T-cell (primary cell): ENCODE data around the gene ZNF143. TPM values are rescaled to one million over a fixed set of nuclear protein-coding genes. Genes with fewer than 3 reads are reported as not detected.
A peak's percentile ranks its signal among the peaks of the same experiment; 100 is the strongest.

ENCODE experiments used
- ATAC-seq, 4 experiments: fragments of 200-7000 bp in 3 of 4; fragments of 150-1000 bp in 1 of 4; cut with Tn5 transposase; replicated peaks in 1 of 4; 1 replicate in 3 of 4; 2 replicates in 1 of 4; pipeline ENCODE4 v1.10.0; 2021; ENCODE audit warnings: moderate library complexity in 3 of 4, mild to moderate bottlenecking in 2 of 4, moderate number of reproducible peaks in 1 of 4
- CTCF ChIA-PET, 2 donors: fragments of 300-600 bp; sonication (Branson Sonifier 250); formaldehyde crosslinking; loops; one replicate each; lab custom pipeline; 2022; ENCODE audit warnings: antibody characterized with exemption in 2 of 2; lab: Charles Lee
- POLR2A ChIA-PET, 2 donors: fragments of 300-600 bp; sonication (Branson Sonifier 250); formaldehyde crosslinking; loops; one replicate each; lab custom pipeline; 2022; ENCODE audit warnings: antibody characterized with exemption in 2 of 2; lab: Charles Lee
- DNase-seq, 35 experiments: peaks; one replicate each; pipeline versions ENCODE4 v3.0.0 to v3.0.0-alpha.2; 2013 to 2023
- H3K27ac ChIP-seq: one replicate; pipeline ENCODE4 v1.5.1; 2013; ENCODE audit warnings: low read length
- H3K27me3 ChIP-seq, 2 experiments: replicated peaks in 1 of 2; 1 replicate in 1 of 2; 2 replicates in 1 of 2; pipeline versions ENCODE4 v1.6.1 to v1.7.0; 2013; ENCODE audit warnings: low read length in 1 of 2, mixed read lengths in 1 of 2; ENCODE audit not compliant: control insufficient read depth in 2 of 2, insufficient read depth in 2 of 2; ENCODE audit errors: extremely low read depth in 1 of 2
- H3K36me3 ChIP-seq, 2 donors: 1 replicate in 1 of 2; 2 replicates in 1 of 2; pipeline versions ENCODE4 v1.6.1 to v1.7.0; 2013; ENCODE audit warnings: low read length in 1 of 2; ENCODE audit not compliant: control insufficient read depth in 2 of 2, insufficient read depth in 1 of 2; ENCODE audit errors: extremely low read depth in 1 of 2
- H3K4me1 ChIP-seq, 2 experiments: 1 replicate in 1 of 2; 2 replicates in 1 of 2; pipeline versions ENCODE4 v1.6.1 to v1.7.0; 2013; ENCODE audit warnings: low read length in 2 of 2, mixed read lengths in 1 of 2; ENCODE audit not compliant: insufficient read depth in 2 of 2, control insufficient read depth in 1 of 2; ENCODE audit errors: extremely low read depth in 1 of 2
- H3K4me3 ChIP-seq, 2 donors: 1 replicate in 1 of 2; 2 replicates in 1 of 2; pipeline versions ENCODE4 v1.5.1 to v1.7.0; 2013; ENCODE audit warnings: mild to moderate bottlenecking in 2 of 2, low read length in 1 of 2, moderate library complexity in 1 of 2; ENCODE audit not compliant: control insufficient read depth in 1 of 2; ENCODE audit errors: extremely low read depth in 1 of 2
- H3K9me3 ChIP-seq: 2 replicates; pipeline ENCODE4 v1.7.0; 2013
- H3K27ac Mint-ChIP-seq, 2 donors: one replicate each; pipeline ENCODE4 v1.8.0; 2020 to 2021; ENCODE audit warnings: mild to moderate bottlenecking in 2 of 2, mixed read lengths in 2 of 2
- H3K27me3 Mint-ChIP-seq, 2 donors: one replicate each; pipeline ENCODE4 v1.8.0; 2021 to 2022; ENCODE audit warnings: mixed read lengths in 2 of 2
- H3K36me3 Mint-ChIP-seq: one replicate; pipeline ENCODE4 v1.8.0; 2021; ENCODE audit warnings: mixed read lengths
- H3K4me1 Mint-ChIP-seq, 3 donors: one replicate each; pipeline ENCODE4 v1.8.0; 2020 to 2022; ENCODE audit warnings: mixed read lengths in 3 of 3, mild to moderate bottlenecking in 1 of 3
- H3K4me3 Mint-ChIP-seq, 3 donors: one replicate each; pipeline ENCODE4 v1.8.0; 2020 to 2022; ENCODE audit warnings: mild to moderate bottlenecking in 3 of 3, mixed read lengths in 3 of 3, moderate library complexity in 3 of 3
- H3K9me3 Mint-ChIP-seq, 3 donors: one replicate each; pipeline ENCODE4 v1.8.0; 2020 to 2022; ENCODE audit warnings: mixed read lengths in 3 of 3
- WGBS: methylation state at CpG from one replicate; pipeline ENCODE4 v1.1.5; 2013; ENCODE audit warnings: missing lambda C conversion rate; ENCODE audit not compliant: insufficient coverage; 5-methylcytosine and 5-hydroxymethylcytosine counted together
- total RNA-seq, 35 experiments: library from RNA in 6 of 35; stranded (reverse) in 6 of 35; fragments of 120-200 nt in 1 of 35; gene quantifications; one replicate each; pipeline versions ENCODE4 v1.2.1 to v1.2.4 and lab custom pipeline; 2013 to 2026

Gene ZNF143
- total RNA-seq, 5 donors from 2014 or later (not counting 1 experiment from before 2014, with no cell fraction given): 30.1 to 51.2 (median 46.3) TPM

DNA sequence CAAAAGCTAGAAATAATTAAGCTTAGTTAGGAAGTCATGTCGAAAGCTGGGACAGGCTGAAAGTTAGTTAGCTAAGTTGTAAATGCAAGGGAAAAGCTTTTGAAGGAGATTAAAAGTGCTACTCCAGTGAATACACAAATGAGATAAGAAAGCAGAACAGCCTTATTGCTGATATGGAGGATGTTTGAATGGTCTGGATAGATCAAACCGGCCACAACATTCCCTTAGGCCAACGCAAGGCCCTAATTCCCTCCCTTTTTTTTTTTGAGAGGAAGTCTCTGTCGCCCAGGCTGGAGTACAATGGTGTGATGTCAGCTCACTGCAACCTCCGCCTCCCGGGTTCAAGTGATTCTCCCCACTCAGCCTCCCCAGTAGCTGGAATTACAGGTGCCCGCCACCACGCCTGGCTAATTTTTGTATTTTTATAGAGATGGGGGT lies 89.4 kb downstream of the ZNF143 start:
- Mint-ChIP-seq H3K27me3 (no peaks in the 10 kb centered on the region), H3K4me1 (peaks cover 0 to 2% (median 0%) of the 10 kb centered on the region in 3 donors), H3K9me3 (no peaks in the 10 kb centered on the region), H3K36me3 (peaks cover 9% of the 10 kb centered on the region), H3K27ac (no peak overlapping the region), H3K4me3 (no peak overlapping the region)
- Histone ChIP-seq H3K36me3 (peaks cover 0 to 4% of the 10 kb centered on the region in 2 donors), H3K4me1 (no peaks in the 10 kb centered on the region), H3K27ac (no peak overlapping the region), H3K27me3 (no peaks in the 10 kb centered on the region), H3K9me3 (no peaks in the 10 kb centered on the region), H3K4me3 (no peak overlapping the region)
- no CpG with 5 or more reads among the region's 8 CpGs for WGBS
- ChIA-PET CTCF (no interaction called here), POLR2A (no interaction called here)
- DNase-seq (no peak), ATAC-seq (no peak)

DNA sequence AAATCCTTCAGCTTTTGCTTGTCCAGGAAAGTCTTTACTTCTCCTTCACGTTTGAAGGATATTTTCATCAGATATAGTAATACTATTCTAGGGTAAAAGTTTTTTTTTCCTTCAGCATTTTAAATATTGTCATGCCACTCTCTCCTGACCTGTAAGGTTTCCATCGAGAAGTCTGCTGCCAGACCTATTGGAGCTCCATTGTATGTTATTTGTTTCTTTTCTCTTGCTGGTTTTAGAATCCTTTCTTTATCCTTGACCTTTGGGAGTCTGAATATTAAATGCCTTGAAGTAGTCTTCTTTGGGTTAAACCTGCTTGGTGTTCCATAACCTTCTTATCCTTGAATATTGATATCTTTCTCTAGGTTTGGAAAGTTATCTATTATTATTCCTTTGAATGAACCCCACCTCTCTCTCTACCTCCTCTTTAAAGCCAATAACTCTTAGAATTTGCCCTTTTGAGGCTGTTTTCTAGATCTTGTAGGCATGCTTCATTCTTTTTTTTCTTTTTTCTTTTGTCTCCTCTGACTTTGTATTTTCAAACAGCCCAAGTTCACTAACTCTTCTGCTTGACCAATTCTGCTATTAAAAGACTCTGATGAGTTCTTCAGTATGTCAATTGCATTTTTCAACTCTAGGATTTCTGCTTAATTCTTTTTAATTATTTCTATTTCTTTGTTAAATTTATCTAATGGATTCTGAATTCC lies 100.6 kb downstream of the ZNF143 start:
- H3K27me3 ChIP-seq: peaks cover 0 to 2% of the 10 kb centered on the region in 2 experiments
- Mint-ChIP-seq H3K4me3 (no peak overlapping the region), H3K27ac (no peak overlapping the region), H3K36me3 (peaks cover 39% of the 10 kb centered on the region), H3K9me3 (peaks cover 10 to 22% (median 12%) of the 10 kb centered on the region in 3 donors), H3K27me3 (no peaks in the 10 kb centered on the region), H3K4me1 (peaks cover 0 to 9% (median 9%) of the 10 kb centered on the region in 3 donors)
- DNase-seq: no peak
- H3K27ac ChIP-seq: no peak overlapping the region
- WGBS: no CpG with 5 or more reads among the region's 2 CpGs
- ChIA-PET POLR2A (interaction anchor here in 1 of 2 donors (0.6 kb wide), 1 partner anchor 58 kb away, joined by 10 read pairs; no protein-coding TSS in a partner anchor), CTCF (interaction anchor here (0.5 kb wide), 2 partner anchors 390 to 1340 kb away, joined by 4 read pairs; no protein-coding TSS in a partner anchor)
- no peaks in the 10 kb centered on the region for H3K9me3 ChIP-seq
- ATAC-seq: no peak
- H3K4me3 ChIP-seq: no peak overlapping the region
- H3K36me3 ChIP-seq: no peaks in the 10 kb centered on the region
- H3K4me1 ChIP-seq: peaks cover 0 to 3% of the 10 kb centered on the region in 2 experiments

DNA sequence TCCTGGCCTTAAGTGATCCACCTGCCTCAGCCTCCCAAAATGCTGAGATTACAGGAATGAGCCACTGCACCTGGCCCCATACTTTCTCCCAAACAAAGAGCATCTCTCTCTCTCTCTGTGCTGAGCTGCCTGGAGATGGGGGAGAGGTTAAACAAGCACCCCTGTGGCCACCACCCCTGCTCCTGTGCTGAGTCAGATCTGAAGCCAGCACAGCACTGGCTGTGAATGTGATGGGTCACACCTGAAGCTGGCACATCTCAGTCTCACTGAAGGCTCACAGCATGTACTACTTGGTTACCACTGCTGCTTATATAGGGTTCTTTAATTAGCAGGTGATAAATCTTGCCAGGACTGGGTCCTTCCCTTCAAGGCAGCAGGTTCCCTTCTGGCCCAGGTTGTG lies 101.9 kb downstream of the ZNF143 start:
- DNase-seq: no peak
- no peak for ATAC-seq
- no peaks in the 10 kb centered on the region for H3K9me3 ChIP-seq
- Mint-ChIP-seq H3K27me3 (no peaks in the 10 kb centered on the region), H3K27ac (no peak overlapping the region), H3K4me1 (peaks cover 0 to 9% (median 9%) of the 10 kb centered on the region in 3 donors), H3K36me3 (peaks cover 29% of the 10 kb centered on the region), H3K9me3 (peaks cover 10 to 22% (median 12%) of the 10 kb centered on the region in 3 donors), H3K4me3 (no peak overlapping the region)
- H3K27me3 ChIP-seq: peaks cover 0 to 2% of the 10 kb centered on the region in 2 experiments
- H3K27ac ChIP-seq: no peak overlapping the region
- no peaks in the 10 kb centered on the region for H3K36me3 ChIP-seq
- POLR2A ChIA-PET: no interaction called here
- CTCF ChIA-PET: no interaction called here
- peaks cover 0 to 3% of the 10 kb centered on the region in 2 experiments for H3K4me1 ChIP-seq
- no peak overlapping the region for H3K4me3 ChIP-seq

- ATAC-seq (no peak), DNase-seq (no peak)
- POLR2A ChIA-PET: no interaction called here
- no peaks in the 10 kb centered on the region for H3K9me3 ChIP-seq
- Mint-ChIP-seq H3K4me1 (peaks cover 0 to 12% (median 9%) of the 10 kb centered on the region in 3 donors), H3K27me3 (no peaks in the 10 kb centered on the region), H3K27ac (no peak overlapping the region), H3K4me3 (no peak overlapping the region), H3K36me3 (peaks cover 29% of the 10 kb centered on the region), H3K9me3 (peaks cover 10 to 22% (median 12%) of the 10 kb centered on the region in 3 donors)
- H3K27ac ChIP-seq: no peak overlapping the region
- peaks cover 0 to 2% of the 10 kb centered on the region in 2 experiments for H3K27me3 ChIP-seq
- H3K4me1 ChIP-seq: peaks cover 0 to 3% of the 10 kb centered on the region in 2 experiments
- no peak overlapping the region for H3K4me3 ChIP-seq
- 100% methylated on average over 1 of the region's 1 CpG for WGBS
- CTCF ChIA-PET: no interaction called here
- H3K36me3 ChIP-seq: no peaks in the 10 kb centered on the region
Observed at GRCh38 chr11:9563196-9563730, 102.5 kb downstream of the ZNF143 start.

GRCh38 chr11:9565822-9566560 lies 105.2 kb downstream of the ZNF143 start:
- CTCF ChIA-PET: interaction anchor here in 1 of 2 donors (0.7 to 1.5 kb wide), 4 partner anchors 31 to 182 kb away, joined by 3 to 4 read pairs (median 4); no protein-coding TSS in a partner anchor
- Histone ChIP-seq H3K36me3 (no peaks in the 10 kb centered on the region), H3K4me1 (peaks cover 0 to 10% of the 10 kb centered on the region in 2 experiments), H3K9me3 (no peaks in the 10 kb centered on the region), H3K27ac (no peak overlapping the region), H3K27me3 (peaks cover 0 to 2% of the 10 kb centered on the region in 2 experiments), H3K4me3 (no peak overlapping the region)
- no peaks in the 10 kb centered on the region for H3K27me3 Mint-ChIP-seq
- POLR2A ChIA-PET: interaction anchor here in 1 of 2 donors (0.6 to 1.5 kb wide), 2 partner anchors 12 to 1146 kb away, joined by 4 to 5 read pairs; no protein-coding TSS in a partner anchor
- H3K4me3 Mint-ChIP-seq: no peak overlapping the region
- ATAC-seq (peak; percentile 63 to 99 (median 94)), DNase-seq (peak in 4 of 35 experiments; percentile 14 to 58 (median 16))
- H3K27ac Mint-ChIP-seq: peak overlapping the region; percentile 69 to 82
- peaks cover 0 to 27% (median 18%) of the 10 kb centered on the region in 3 donors for H3K4me1 Mint-ChIP-seq
- 30% methylated on average over 6 of the region's 7 CpGs for WGBS
- H3K36me3 Mint-ChIP-seq: peaks cover 16% of the 10 kb centered on the region
- peaks cover 0 to 15% (median 7%) of the 10 kb centered on the region in 3 donors for H3K9me3 Mint-ChIP-seq
